MM.1S (cell line): Measurements from ENCODE around the gene NDRG2.

Source experiments
- EZH2 ChIP-seq: fragments of 300-600 bp; sonication (generic); optimal IDR thresholded peaks from 2 replicates; pipeline ENCODE3; 2017; ENCODE audit warnings: low read depth, mild to moderate bottlenecking, antibody characterized with exemption, low read length, mixed read lengths
- EZH2phosphoT487 ChIP-seq: fragments of 300-600 bp; sonication (generic); IDR thresholded peaks from 2 replicates; pipeline ENCODE4 v1.6.1; 2018; ENCODE audit warnings: antibody characterized with exemption, low read length
- TF ChIP-seq, protein P1 (sequence below): fragments of 300-600 bp; sonication (generic); IDR thresholded peaks from 2 replicates; pipeline ENCODE4 v1.5.1; 2016; ENCODE audit warnings: antibody characterized with exemption, low read length, mixed read lengths

DNA sequence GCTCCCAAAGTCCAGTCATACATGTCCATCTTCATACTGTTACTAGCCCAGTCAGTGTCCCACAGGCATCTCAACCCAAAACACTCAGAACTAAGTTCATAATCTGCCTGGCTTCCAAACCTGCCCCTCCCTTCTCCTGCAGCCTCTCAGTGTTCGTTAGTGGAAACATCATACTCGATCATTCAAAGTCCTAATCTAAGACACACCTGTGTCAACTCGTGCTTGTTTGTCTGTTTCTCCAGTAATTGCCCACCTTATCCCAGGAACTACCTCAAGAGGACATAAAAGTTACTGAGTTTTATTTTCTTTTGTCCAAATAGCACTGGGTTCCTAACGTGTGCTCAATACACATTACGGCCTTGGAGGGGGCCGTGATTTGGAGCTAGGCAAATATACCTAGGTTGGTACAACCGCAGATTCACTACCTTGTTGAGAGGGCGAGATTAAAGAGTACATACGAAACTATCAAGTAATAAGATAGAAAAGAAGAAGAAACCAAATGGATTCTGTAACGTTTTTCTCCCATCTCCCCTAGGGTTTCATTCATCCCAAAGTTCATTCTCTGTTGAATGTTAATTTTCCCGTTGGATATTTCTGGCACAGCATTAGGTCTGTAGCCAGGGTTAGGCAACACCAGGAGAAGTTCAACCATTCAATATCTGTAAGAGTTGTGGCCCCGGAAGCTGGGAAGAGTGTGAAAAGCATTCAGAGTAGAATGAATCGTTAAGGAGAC lies 35.9 kb upstream of the NDRG2 start:
- TF ChIP-seq, protein P1, sequence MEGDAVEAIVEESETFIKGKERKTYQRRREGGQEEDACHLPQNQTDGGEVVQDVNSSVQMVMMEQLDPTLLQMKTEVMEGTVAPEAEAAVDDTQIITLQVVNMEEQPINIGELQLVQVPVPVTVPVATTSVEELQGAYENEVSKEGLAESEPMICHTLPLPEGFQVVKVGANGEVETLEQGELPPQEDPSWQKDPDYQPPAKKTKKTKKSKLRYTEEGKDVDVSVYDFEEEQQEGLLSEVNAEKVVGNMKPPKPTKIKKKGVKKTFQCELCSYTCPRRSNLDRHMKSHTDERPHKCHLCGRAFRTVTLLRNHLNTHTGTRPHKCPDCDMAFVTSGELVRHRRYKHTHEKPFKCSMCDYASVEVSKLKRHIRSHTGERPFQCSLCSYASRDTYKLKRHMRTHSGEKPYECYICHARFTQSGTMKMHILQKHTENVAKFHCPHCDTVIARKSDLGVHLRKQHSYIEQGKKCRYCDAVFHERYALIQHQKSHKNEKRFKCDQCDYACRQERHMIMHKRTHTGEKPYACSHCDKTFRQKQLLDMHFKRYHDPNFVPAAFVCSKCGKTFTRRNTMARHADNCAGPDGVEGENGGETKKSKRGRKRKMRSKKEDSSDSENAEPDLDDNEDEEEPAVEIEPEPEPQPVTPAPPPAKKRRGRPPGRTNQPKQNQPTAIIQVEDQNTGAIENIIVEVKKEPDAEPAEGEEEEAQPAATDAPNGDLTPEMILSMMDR = no peak
- TF ChIP-seq EZH2 (no peak), EZH2phosphoT487 (no peak)
